Measurements from ENCODE around the gene CCDC88C. TPM values are rescaled to one million over a fixed set of nuclear protein-coding genes. Genes with fewer than 3 reads are reported as not detected.
"Not testable (repeated sequence)": the region's sequence is repeated elsewhere in the genome, so short reads cannot be mapped to it uniquely, and the experiment has no call there.

Gene CCDC88C
- total RNA-seq, 2 donors from 2014 or later: 103 to 175 TPM

GRCh38 chr14:91412939-91413338 is 4.7 kb downstream of the CCDC88C start:
- Mint-ChIP-seq H3K9me3 (no peaks in the 10 kb centered on the region), H3K4me3 (peak overlapping the region; percentile 97), H3K4me1 (ENCODE audit: low read depth in 2 of 2) (peaks cover 67 to 76% of the 10 kb centered on the region in 2 donors), H3K27ac (peak overlapping the region; percentile 95), H3K27me3 (no peaks in the 10 kb centered on the region), H3K36me3 (peaks cover 22% of the 10 kb centered on the region)
- ATAC-seq: no peak
- DNase-seq (ENCODE audit: low spot score): no peak

- Mint-ChIP-seq H3K4me3 (peak overlapping the region; percentile 78), H3K9me3 (no peaks in the 10 kb centered on the region), H3K36me3 (peaks cover 19% of the 10 kb centered on the region), H3K27ac (peak overlapping the region; percentile 90 to 99), H3K27me3 (no peaks in the 10 kb centered on the region), H3K4me1 (ENCODE audit: low read depth in 2 of 2) (peaks cover 80 to 87% of the 10 kb centered on the region in 2 donors)
- DNase-seq (ENCODE audit: low spot score) (no peak), ATAC-seq (peak in 1 of 2 donors; percentile 25)
These were observed 6.7 kb downstream of the CCDC88C start for GRCh38 chr14:91410771-91411536.

- peaks cover 15% of the 10 kb centered on the region for H3K36me3 Mint-ChIP-seq
- no peaks in the 10 kb centered on the region for H3K9me3 Mint-ChIP-seq
- ATAC-seq: peak; percentile 57 to 59
- no peak for DNase-seq (ENCODE audit: low spot score)
- H3K4me3 Mint-ChIP-seq: peak overlapping the region; percentile 78
- no peaks in the 10 kb centered on the region for H3K27me3 Mint-ChIP-seq
- H3K4me1 Mint-ChIP-seq (ENCODE audit: low read depth in 2 of 2): peaks cover 84 to 90% of the 10 kb centered on the region in 2 donors
- peak overlapping the region; percentile 90 to 99 for H3K27ac Mint-ChIP-seq
These were observed 7.5 kb downstream of the CCDC88C start for GRCh38 chr14:91409928-91410718.

- peak overlapping the region; percentile 90 to 99 for H3K27ac Mint-ChIP-seq
- H3K36me3 Mint-ChIP-seq: peaks cover 15% of the 10 kb centered on the region
- not testable (repeated sequence) for ATAC-seq; H3K9me3 Mint-ChIP-seq; H3K27me3 Mint-ChIP-seq; DNase-seq (ENCODE audit: low spot score)
- H3K4me3 Mint-ChIP-seq: peak overlapping the region; percentile 80
- H3K4me1 Mint-ChIP-seq (ENCODE audit: low read depth in 2 of 2): peaks cover 81 to 89% of the 10 kb centered on the region in 2 donors
These were observed 8.4 kb downstream of the CCDC88C start for GRCh38 chr14:91409240-91409639.

GRCh38 chr14:91406982-91407381 is 10.6 kb downstream of the CCDC88C start:
- DNase-seq (ENCODE audit: low spot score) (no peak), ATAC-seq (peak in 1 of 2 donors; percentile 71)
- H3K4me1 Mint-ChIP-seq (ENCODE audit: low read depth in 2 of 2): peaks cover 80 to 90% of the 10 kb centered on the region in 2 donors
- H3K4me3 Mint-ChIP-seq: peak overlapping the region; percentile 87
- peak overlapping the region; percentile 90 to 99 for H3K27ac Mint-ChIP-seq
- no peaks in the 10 kb centered on the region for H3K27me3 Mint-ChIP-seq
- no peaks in the 10 kb centered on the region for H3K9me3 Mint-ChIP-seq
- H3K36me3 Mint-ChIP-seq: peaks cover 4% of the 10 kb centered on the region

- Mint-ChIP-seq H3K4me3 (peak overlapping the region; percentile 87), H3K27ac (peak overlapping the region; percentile 90 to 99), H3K9me3 (no peaks in the 10 kb centered on the region), H3K36me3 (peaks cover 4% of the 10 kb centered on the region), H3K27me3 (no peaks in the 10 kb centered on the region), H3K4me1 (ENCODE audit: low read depth in 2 of 2) (peaks cover 81 to 92% of the 10 kb centered on the region in 2 donors)
- ATAC-seq: peak in 1 of 2 donors; percentile 4
- DNase-seq (ENCODE audit: low spot score): no peak
These were observed 11.2 kb downstream of the CCDC88C start for GRCh38 chr14:91406451-91406850.

- H3K9me3 Mint-ChIP-seq: no peaks in the 10 kb centered on the region
- peaks cover 4% of the 10 kb centered on the region for H3K36me3 Mint-ChIP-seq
- ATAC-seq (no peak), DNase-seq (ENCODE audit: low spot score) (no peak)
- peak overlapping the region; percentile 87 for H3K4me3 Mint-ChIP-seq
- peak overlapping the region; percentile 90 to 99 for H3K27ac Mint-ChIP-seq
- H3K27me3 Mint-ChIP-seq: no peaks in the 10 kb centered on the region
- H3K4me1 Mint-ChIP-seq (ENCODE audit: low read depth in 2 of 2): peaks cover 76 to 90% of the 10 kb centered on the region in 2 donors
These were observed 11.7 kb downstream of the CCDC88C start for GRCh38 chr14:91405724-91406435.

- H3K4me3 Mint-ChIP-seq: peak overlapping the region; percentile 87
- no peaks in the 10 kb centered on the region for H3K27me3 Mint-ChIP-seq
- DNase-seq (ENCODE audit: low spot score) (no peak), ATAC-seq (no peak)
- peaks cover 4% of the 10 kb centered on the region for H3K36me3 Mint-ChIP-seq
- peaks cover 76 to 90% of the 10 kb centered on the region in 2 donors for H3K4me1 Mint-ChIP-seq (ENCODE audit: low read depth in 2 of 2)
- H3K9me3 Mint-ChIP-seq: no peaks in the 10 kb centered on the region
- H3K27ac Mint-ChIP-seq: peak overlapping the region; percentile 90 to 99
These were observed 12.3 kb downstream of the CCDC88C start for GRCh38 chr14:91405241-91405721.

GRCh38 chr14:91402771-91403600 is 14.6 kb downstream of the CCDC88C start:
- H3K27me3 Mint-ChIP-seq: no peaks in the 10 kb centered on the region
- peaks cover 78 to 90% of the 10 kb centered on the region in 2 donors for H3K4me1 Mint-ChIP-seq (ENCODE audit: low read depth in 2 of 2)
- no peaks in the 10 kb centered on the region for H3K9me3 Mint-ChIP-seq
- no peak for DNase-seq (ENCODE audit: low spot score)
- peaks cover 4% of the 10 kb centered on the region for H3K36me3 Mint-ChIP-seq
- H3K4me3 Mint-ChIP-seq: peak overlapping the region; percentile 87
- H3K27ac Mint-ChIP-seq: peak overlapping the region; percentile 90 to 99
- ATAC-seq: peak in 1 of 2 donors; percentile 50

GRCh38 chr14:91402348-91402747 is 15.3 kb downstream of the CCDC88C start:
- ATAC-seq (peak in 1 of 2 donors; percentile 18), DNase-seq (ENCODE audit: low spot score) (no peak)
- H3K4me1 Mint-ChIP-seq (ENCODE audit: low read depth in 2 of 2): peaks cover 78 to 90% of the 10 kb centered on the region in 2 donors
- peaks cover 4% of the 10 kb centered on the region for H3K36me3 Mint-ChIP-seq
- H3K27ac Mint-ChIP-seq: peak overlapping the region; percentile 90 to 99
- peak overlapping the region; percentile 87 for H3K4me3 Mint-ChIP-seq
- no peaks in the 10 kb centered on the region for H3K27me3 Mint-ChIP-seq
- H3K9me3 Mint-ChIP-seq: no peaks in the 10 kb centered on the region

- no peaks in the 10 kb centered on the region for H3K36me3 Mint-ChIP-seq
- no peaks in the 10 kb centered on the region for H3K9me3 Mint-ChIP-seq
- H3K27me3 Mint-ChIP-seq: no peaks in the 10 kb centered on the region
- ATAC-seq (no peak), DNase-seq (ENCODE audit: low spot score) (no peak)
- peak overlapping the region; percentile 87 for H3K4me3 Mint-ChIP-seq
- H3K27ac Mint-ChIP-seq: peak overlapping the region; percentile 90 to 99
- peaks cover 76 to 90% of the 10 kb centered on the region in 2 donors for H3K4me1 Mint-ChIP-seq (ENCODE audit: low read depth in 2 of 2)
These were observed 15.9 kb downstream of the CCDC88C start for GRCh38 chr14:91401751-91402150.

- H3K27me3 Mint-ChIP-seq: no peaks in the 10 kb centered on the region
- no peaks in the 10 kb centered on the region for H3K9me3 Mint-ChIP-seq
- H3K27ac Mint-ChIP-seq: peak overlapping the region; percentile 81 to 99
- no peaks in the 10 kb centered on the region for H3K36me3 Mint-ChIP-seq
- DNase-seq (ENCODE audit: low spot score): no peak
- ATAC-seq: no peak
- H3K4me1 Mint-ChIP-seq (ENCODE audit: low read depth in 2 of 2): peaks cover 76 to 90% of the 10 kb centered on the region in 2 donors
- H3K4me3 Mint-ChIP-seq: peak overlapping the region; percentile 76
These were observed 16.9 kb downstream of the CCDC88C start for GRCh38 chr14:91400696-91401095.

Data from natural killer cell treated with Interleukin-12 subunit alpha and Interleukin-12 subunit beta and Interleukin-15 and Interleukin-18, amount 100 ng/mL, for 72 hours (primary cell).